ENCODE measurements around the gene COL4A1.

The COL4A1 gene

GRCh38 chr13:110239280-110240125 lies 67.5 kb downstream of the COL4A1 start:
- no peak for DNase-seq

DNA sequence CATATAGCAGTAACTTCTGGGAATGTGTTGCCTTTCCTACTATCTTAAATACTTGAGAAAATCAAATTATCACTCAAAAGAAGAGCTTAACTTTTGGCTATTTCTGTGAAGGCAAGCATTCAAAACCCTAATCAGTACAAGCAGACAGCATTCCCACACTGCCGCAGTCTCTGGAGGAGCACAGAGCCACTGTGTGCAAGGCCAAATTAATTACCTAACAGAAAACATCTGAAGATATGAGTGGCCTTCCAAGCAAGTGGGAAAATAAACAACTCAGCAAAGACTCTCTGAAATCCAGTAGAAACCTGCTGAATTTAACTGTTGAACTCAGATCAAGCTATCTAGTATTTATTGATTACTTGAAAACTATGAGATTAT lies 68.2 kb downstream of the COL4A1 start:
- no peak for DNase-seq

DNA sequence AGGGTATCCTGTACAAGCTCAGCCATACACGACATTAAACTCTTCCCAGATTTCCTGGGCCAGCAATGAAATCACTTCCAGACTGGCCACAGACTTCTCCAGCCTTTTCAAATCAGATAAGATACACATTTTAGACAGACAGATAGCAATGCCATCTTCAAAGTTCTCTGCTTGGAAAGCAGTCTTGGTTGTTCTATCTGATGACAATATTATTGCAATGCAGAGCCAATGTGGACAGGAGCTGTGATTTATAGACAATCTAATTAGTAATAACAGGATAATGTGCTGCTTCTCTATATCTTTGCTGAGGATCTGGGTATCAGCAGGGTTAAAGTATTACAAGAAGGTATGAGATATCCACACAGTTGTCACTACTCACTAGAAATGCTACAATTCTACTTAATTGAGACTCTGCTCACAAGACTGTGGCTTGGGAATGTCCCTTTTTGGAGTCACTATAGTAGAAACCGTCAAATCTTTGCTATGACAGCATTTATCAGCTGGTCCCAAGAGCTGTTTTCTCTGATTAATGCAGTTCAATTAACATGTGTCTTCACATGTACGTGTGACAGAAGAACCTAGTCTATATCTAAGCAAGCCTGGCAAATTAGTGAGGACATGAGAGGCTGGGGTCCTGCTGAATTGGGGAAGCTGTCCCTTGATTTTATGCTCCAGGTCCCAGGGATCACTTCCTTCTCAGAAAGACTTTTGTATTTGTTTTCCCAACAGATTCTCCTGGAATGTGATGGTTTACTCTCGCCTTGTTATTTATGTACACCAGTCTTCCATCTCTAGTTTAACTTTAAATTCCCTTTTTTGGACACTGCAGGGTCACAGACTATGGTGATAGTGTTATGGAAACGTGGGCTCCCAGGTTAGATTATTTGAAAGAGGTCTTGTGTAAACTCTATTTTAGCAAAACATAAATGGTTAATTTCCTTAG lies 68.8 kb downstream of the COL4A1 start:
- DNase-seq: no peak

DNA sequence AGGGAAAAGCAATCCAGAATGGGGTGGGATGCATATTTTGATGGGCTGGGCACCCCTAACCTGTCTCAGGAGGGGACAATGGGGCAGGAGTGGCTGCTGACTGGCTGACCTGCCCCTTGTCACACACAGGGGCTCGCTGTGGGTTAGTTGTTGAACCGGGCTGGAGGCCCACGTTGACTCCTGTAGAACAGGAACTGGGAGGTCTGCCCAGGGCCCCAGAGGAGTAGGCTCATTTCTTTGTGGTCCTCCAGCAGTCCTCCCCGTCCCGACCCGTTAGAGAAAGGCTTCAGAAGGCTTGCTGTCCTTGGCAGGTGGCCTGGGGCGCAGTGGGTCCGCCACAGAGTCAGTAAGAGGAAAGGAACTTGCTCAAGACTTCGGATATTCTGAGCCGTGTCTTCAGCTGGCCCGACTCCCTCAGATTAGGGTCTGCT lies 70.1 kb downstream of the COL4A1 start:
- DNase-seq: no peak

GRCh38 chr13:110236431-110236830 lies 70.5 kb downstream of the COL4A1 start:
- no peak for DNase-seq

DNA sequence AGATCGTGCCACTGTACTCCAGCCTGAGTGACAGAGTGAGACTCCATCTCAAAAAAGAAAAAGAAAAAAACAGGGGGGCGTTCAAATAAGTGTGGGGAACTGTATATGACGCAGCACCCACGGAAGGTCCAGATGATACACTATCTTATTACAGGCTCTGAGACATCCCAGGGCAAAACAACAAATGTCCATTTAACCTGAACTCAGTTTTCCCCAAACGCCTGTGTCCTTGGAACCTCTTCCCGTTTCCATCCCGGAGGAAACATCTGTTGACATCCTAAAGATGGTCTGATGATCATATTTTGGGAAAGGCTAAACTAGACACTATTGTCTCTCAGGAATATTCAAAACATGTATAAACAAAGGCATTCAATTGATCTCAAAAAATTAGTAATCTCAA lies 72.4 kb downstream of the COL4A1 start:
- no peak for DNase-seq

DNA sequence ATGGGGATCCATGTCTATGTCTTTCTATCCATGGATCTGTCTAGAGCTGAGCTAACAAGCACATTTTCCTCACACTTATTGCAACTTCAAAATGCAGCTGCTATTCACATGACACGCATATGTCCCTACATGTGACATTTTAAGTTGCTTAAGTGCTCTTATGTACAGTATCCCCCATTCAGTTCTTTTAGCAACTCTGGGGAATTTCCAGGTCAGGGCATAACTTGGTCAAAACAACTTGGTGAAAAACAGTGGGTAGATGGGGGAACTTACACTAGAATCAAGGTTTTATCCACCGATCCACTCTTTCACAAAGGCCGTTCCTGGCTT lies 73.0 kb downstream of the COL4A1 start:
- DNase-seq: no peak

DNA sequence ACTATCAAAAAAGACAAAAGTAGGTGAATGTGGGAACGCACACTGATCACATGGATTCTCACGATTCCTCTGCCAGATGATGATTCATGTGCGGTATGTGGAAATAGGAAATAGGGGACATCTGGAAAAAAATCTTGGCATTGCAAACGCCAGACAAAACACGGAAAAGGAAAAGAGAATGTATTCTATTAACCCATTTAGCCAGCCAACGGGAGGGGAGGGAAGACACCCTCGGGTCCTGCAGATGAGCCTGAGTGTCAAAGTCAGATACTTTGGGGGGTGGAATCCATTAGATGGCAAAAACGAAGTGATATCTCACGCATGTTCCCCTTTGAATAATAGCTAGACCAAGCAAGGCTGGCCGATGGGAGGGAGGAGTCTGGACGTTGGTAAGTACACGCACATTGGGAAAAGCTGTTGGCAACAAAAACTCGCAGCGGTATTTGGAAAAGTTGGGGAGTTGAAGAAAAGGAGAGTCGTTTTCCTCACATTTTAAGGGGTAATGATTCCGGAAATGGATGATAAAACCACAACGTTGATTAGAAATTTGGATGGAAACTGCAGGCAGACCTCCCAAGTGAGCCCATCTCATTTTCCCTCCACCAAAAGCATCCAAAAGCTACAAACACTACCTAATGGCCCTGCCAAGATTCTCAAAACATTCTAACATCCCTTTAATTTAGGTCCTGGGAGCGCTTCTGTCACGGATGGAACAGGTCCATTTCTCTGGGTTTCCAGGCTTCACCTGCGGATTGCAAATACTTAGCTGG lies 73.6 kb downstream of the COL4A1 start:
- no peak for DNase-seq

- no peak for DNase-seq
These were observed 74.2 kb downstream of the COL4A1 start for GRCh38 chr13:110232756-110233155.

DNA sequence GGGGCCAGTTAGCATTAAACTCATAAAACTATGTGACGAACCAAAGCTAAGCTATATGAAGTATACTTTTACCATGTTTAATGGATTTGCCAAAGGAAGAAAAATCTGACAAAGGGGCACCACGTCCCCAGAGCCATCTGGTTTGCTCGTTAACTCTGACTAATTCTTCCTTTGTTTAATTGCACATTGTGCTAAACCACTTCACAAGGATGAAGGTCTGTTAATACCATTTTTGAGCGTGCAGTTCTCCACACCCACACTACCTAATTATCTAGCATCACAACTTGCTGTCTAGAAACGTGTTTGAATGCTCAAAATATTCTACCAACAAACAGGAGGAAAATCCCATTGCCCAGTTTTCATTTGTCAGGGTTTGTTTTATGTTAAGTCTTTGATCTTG lies 74.8 kb downstream of the COL4A1 start:
- DNase-seq: no peak

DNA sequence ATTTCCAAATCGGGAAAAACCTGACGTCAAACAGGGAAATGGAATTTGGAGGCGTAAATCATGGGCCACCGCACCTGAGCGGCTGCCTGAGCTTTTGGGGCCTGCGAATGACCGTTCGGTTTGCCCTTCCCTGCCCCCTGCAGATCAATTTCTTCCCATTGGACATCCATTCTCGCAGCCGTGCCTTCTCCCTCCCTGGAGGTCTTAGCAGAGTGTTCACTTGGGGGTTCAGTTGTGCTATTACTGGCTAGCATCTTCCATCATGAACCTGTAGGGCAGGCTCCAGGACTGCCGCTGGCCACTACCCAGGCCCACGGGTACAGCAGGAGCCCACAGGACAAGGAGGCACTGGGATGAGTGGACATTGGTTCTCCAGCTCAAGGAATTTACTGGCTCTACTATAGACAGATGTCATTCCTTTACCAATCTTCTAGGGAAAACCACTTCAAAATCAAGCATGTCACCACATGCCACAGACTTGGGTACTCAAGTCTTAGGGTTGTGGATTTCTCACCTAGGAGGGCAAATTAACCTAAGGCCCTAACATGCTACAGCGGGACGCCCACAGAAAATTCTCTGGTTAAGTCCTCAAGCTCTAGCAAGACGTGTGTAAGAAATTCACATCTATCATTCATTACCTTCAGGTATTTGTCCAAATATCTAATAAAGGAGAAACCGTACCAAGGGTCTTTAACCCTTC lies 75.5 kb downstream of the COL4A1 start:
- no peak for DNase-seq

- DNase-seq: no peak
These were observed 76.2 kb downstream of the COL4A1 start for GRCh38 chr13:110230661-110231347.

DNA sequence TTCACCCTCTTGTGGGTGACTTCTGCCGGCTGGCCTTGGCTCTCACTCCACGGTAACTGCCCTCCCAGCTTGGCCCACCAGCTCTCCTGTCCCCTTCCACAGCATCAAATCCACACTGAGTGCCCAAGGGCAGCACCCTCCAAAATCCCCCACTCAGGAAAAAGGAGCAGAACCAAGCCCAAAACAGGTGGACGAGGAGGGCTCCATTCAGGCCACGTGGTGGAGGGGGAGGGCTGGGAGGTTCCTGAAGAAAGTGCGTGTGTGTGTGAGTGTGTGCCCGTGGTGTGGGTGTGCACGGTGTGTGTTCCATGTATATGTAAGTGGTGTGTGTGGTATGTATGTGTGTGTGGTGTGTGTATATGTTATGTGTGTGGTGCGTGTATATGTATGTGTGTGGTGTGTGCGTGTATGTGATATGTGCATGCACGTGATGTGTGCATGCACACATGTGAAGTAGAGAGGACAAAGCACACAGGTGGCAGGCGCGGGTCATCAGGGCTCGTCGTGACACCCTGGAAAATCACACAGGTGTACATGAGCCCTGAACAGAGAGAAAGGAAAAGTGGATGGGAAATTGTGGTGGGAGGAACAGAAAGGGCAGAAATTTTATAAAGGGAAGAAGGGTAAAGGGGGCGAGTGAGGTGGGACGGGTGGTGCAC lies 76.9 kb downstream of the COL4A1 start:
- no peak for DNase-seq

GRCh38 chr13:110228936-110229904 lies 77.7 kb downstream of the COL4A1 start:
- no peak for DNase-seq

- no peak for DNase-seq
These were observed 78.9 kb downstream of the COL4A1 start for GRCh38 chr13:110227864-110228643.

DNA sequence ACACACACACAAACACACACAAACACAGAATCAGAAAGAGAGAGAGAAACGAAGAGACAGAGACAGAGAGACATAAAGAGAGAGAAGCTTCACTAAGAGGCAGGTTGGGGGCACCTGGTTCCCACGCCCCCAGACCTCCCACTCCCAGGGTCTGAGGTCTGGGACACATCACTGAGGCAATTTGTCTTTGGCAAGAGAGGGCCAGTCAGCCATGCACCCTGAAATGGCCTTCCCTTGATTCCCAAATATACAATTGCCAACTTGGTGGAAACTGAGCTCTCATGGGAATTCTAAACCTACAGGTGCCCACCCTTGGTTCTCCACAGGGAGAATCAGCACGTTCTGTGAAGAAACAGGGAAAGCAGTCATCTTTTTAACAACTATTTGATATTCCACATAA lies 79.5 kb downstream of the COL4A1 start:
- DNase-seq: no peak

- DNase-seq: no peak
These were observed 81.1 kb downstream of the COL4A1 start for GRCh38 chr13:110225609-110226574.
